ENCODE data around the gene BABAM2. TPM values are rescaled to one million over a fixed set of nuclear protein-coding genes. Genes with fewer than 3 reads are reported as not detected.

The BABAM2 gene
- total RNA-seq, 2 experiments from 2014 or later: 66.8 to 68.4 TPM

- POLR2A ChIA-PET: interaction anchor here (1.4 kb wide), 1 partner anchor 21 kb away, joined by 3 read pairs; no protein-coding TSS in a partner anchor
- H3K9me3 Mint-ChIP-seq: peaks cover 4% of the 10 kb centered on the region
- H3K4me1 Mint-ChIP-seq (ENCODE audit: low read depth): peaks cover 34% of the 10 kb centered on the region
- no peak for TF ChIP-seq CTCF (IDR thresholded peaks at IDR 0.05)
- H3K4me3 Mint-ChIP-seq: no peak overlapping the region
- ATAC-seq (no peak), DNase-seq (no peak)
- CTCF ChIA-PET: no interaction called here
- H3K36me3 Mint-ChIP-seq (ENCODE audit: low read depth): peaks cover 20% of the 10 kb centered on the region
- no peaks in the 10 kb centered on the region for H3K27me3 Mint-ChIP-seq
- no peak overlapping the region for H3K27ac Mint-ChIP-seq
- intact Hi-C loops (cut with micrococcal nuclease): no loop called here
Observed at GRCh38 chr2:28058791-28059190, 168.3 kb downstream of the BABAM2 start.

GRCh38 chr2:28062867-28063266 lies 172.3 kb downstream of the BABAM2 start:
- DNase-seq: no peak
- Mint-ChIP-seq H3K36me3 (ENCODE audit: low read depth) (peaks cover 9% of the 10 kb centered on the region), H3K27ac (peak overlapping the region; percentile 64), H3K9me3 (no peaks in the 10 kb centered on the region), H3K4me3 (no peak overlapping the region), H3K4me1 (ENCODE audit: low read depth) (peaks cover 15% of the 10 kb centered on the region), H3K27me3 (no peaks in the 10 kb centered on the region)
- intact Hi-C loops (cut with micrococcal nuclease): no loop called here
- peak; percentile 32 for ATAC-seq
- POLR2A ChIA-PET: no interaction called here
- CTCF ChIA-PET: interaction anchor here (0.6 to 1.3 kb wide), 2 partner anchors 10 to 56 kb away, joined by 3 to 4 read pairs; no protein-coding TSS in a partner anchor
- TF ChIP-seq CTCF (IDR thresholded peaks at IDR 0.05): no peak

- peaks cover 9% of the 10 kb centered on the region for H3K36me3 Mint-ChIP-seq (ENCODE audit: low read depth)
- DNase-seq: peak; percentile 26
- H3K4me3 Mint-ChIP-seq: no peak overlapping the region
- intact Hi-C loops (cut with micrococcal nuclease): no loop called here
- ChIA-PET POLR2A (no interaction called here), CTCF (interaction anchor here (0.6 to 1.3 kb wide), 2 partner anchors 9 to 57 kb away, joined by 3 to 4 read pairs; no protein-coding TSS in a partner anchor)
- H3K27ac Mint-ChIP-seq: peak overlapping the region; percentile 11
- peak; percentile 95 for ATAC-seq
- peaks cover 15% of the 10 kb centered on the region for H3K4me1 Mint-ChIP-seq (ENCODE audit: low read depth)
- no peak for TF ChIP-seq CTCF (IDR thresholded peaks at IDR 0.05)
- H3K27me3 Mint-ChIP-seq: no peaks in the 10 kb centered on the region
- H3K9me3 Mint-ChIP-seq: no peaks in the 10 kb centered on the region
Observed at GRCh38 chr2:28063492-28063962, 173.0 kb downstream of the BABAM2 start.

- Mint-ChIP-seq H3K9me3 (no peaks in the 10 kb centered on the region), H3K27me3 (no peaks in the 10 kb centered on the region), H3K27ac (no peak overlapping the region), H3K4me3 (no peak overlapping the region), H3K4me1 (ENCODE audit: low read depth) (peaks cover 13% of the 10 kb centered on the region), H3K36me3 (ENCODE audit: low read depth) (peaks cover 7% of the 10 kb centered on the region)
- POLR2A ChIA-PET: no interaction called here
- ATAC-seq: no peak
- intact Hi-C loops (cut with micrococcal nuclease): no loop called here
- DNase-seq: no peak
- no peak for TF ChIP-seq CTCF (IDR thresholded peaks at IDR 0.05)
- CTCF ChIA-PET: interaction anchor here (0.8 kb wide), 1 partner anchor 364 kb away, joined by 3 read pairs; no protein-coding TSS in a partner anchor
Observed at GRCh38 chr2:28067602-28068001, 177.1 kb downstream of the BABAM2 start.

- H3K4me3 Mint-ChIP-seq: no peak overlapping the region
- ChIA-PET CTCF (interaction anchor here (0.8 to 1.7 kb wide), 2 partner anchors 345 to 364 kb away, joined by 3 to 4 read pairs; no protein-coding TSS in a partner anchor), POLR2A (no interaction called here)
- ATAC-seq (no peak), DNase-seq (no peak)
- no peaks in the 10 kb centered on the region for H3K27me3 Mint-ChIP-seq
- H3K36me3 Mint-ChIP-seq (ENCODE audit: low read depth): peaks cover 7% of the 10 kb centered on the region
- no peak overlapping the region for H3K27ac Mint-ChIP-seq
- intact Hi-C loops (cut with micrococcal nuclease): no loop called here
- no peaks in the 10 kb centered on the region for H3K9me3 Mint-ChIP-seq
- peaks cover 9% of the 10 kb centered on the region for H3K4me1 Mint-ChIP-seq (ENCODE audit: low read depth)
- no peak for TF ChIP-seq CTCF (IDR thresholded peaks at IDR 0.05)
Observed at GRCh38 chr2:28068088-28068487, 177.6 kb downstream of the BABAM2 start.
